K562 (cell line): ENCODE results near the gene PAN2. TPM values are rescaled to one million over a fixed set of nuclear protein-coding genes. Genes with fewer than 3 reads are reported as not detected.
A peak's percentile ranks its signal among the peaks of the same experiment; 100 is the strongest.

ENCODE experiments used
- ARNT ChIP-seq, 2 experiments: fragments of 450-650 bp; IDR thresholded peaks; 2 replicates each; pipeline ENCODE4 v1.6.1; 2016; ENCODE audit warnings: mild to moderate bottlenecking in 1 of 2
- BHLHE40 ChIP-seq: IDR thresholded peaks from 2 replicates; pipeline ENCODE4 v1.6.1; 2011; ENCODE audit warnings: low read length, improper control_type of control experiment
- DPF2 ChIP-seq: fragments of 450-650 bp; IDR thresholded peaks from 2 replicates; pipeline ENCODE4 v1.6.1; 2016
- ELF4 ChIP-seq: fragments of 450-650 bp; formaldehyde crosslinking; IDR thresholded peaks from 2 replicates; pipeline ENCODE4 v1.4.0; 2022; ENCODE audit warnings: missing genetic modification characterization
- ESRRA ChIP-seq: fragments of 450-650 bp; IDR thresholded peaks from 2 replicates; pipeline ENCODE4 v1.6.1; 2014; ENCODE audit warnings: low read depth, mild to moderate bottlenecking, moderate library complexity, borderline replicate concordance
- ILF3 ChIP-seq: fragments of 450-650 bp; IDR thresholded peaks from 2 replicates; pipeline ENCODE4 v1.6.1; 2018; ENCODE audit warnings: antibody characterized with exemption, mild to moderate bottlenecking, moderate library complexity, borderline replicate concordance
- LARP7 ChIP-seq: fragments of 450-650 bp; IDR thresholded peaks from 2 replicates; pipeline ENCODE4 v1.6.1; 2016
- MYBL2 ChIP-seq, 2 experiments: fragments of 450-650 bp in 1 of 2; sonication (generic) in 1 of 2; formaldehyde crosslinking in 1 of 2; IDR thresholded peaks; 2 replicates each; pipeline versions ENCODE4 v1.6.1 to v1.8.1; 2017 to 2022; ENCODE audit warnings: borderline replicate concordance in 1 of 2, inconsistent platforms in 1 of 2, low read depth in 1 of 2, mild to moderate bottlenecking in 1 of 2, missing genetic modification reagents in 1 of 2, moderate library complexity in 1 of 2
- ZEB2 ChIP-seq: fragments of 450-650 bp; IDR thresholded peaks from 2 replicates; pipeline ENCODE4 v1.6.1; 2016
- ZKSCAN3 ChIP-seq: fragments of 250-450 bp; sonication (Bioruptor Pico); IDR thresholded peaks from 2 replicates; pipeline ENCODE4 v1.4.0; 2020
- ZNF197 ChIP-seq: fragments of 200-800 bp; sonication (Bioruptor generic); IDR thresholded peaks from 2 replicates; pipeline ENCODE4 v1.6.1; 2016; ENCODE audit warnings: low read depth, missing genetic modification characterization, missing compliant biosample characterization
- ZNF239 ChIP-seq: fragments of 250-450 bp; sonication (Bioruptor Pico); IDR thresholded peaks from 2 replicates; pipeline ENCODE4 v1.4.0; 2020; ENCODE audit warnings: mild to moderate bottlenecking
- polyA plus RNA-seq, 8 experiments: library from polyadenylated mRNA; depleted of rRNA in 4 of 8; stranded (reverse) in 5 of 8; unstranded in 3 of 8; fragments of >200 nt; fragmentation: Nextera tagmentation in 2 of 8; fragmentation: Illumina TruSeq in 1 of 8; extraction: Ambion mirVana in 2 of 8; extraction: Trizol in 1 of 8; gene quantifications; 2 replicates each; pipeline versions ENCODE4 v1.2.1 to v1.2.3, GENCODE V29; 2011 to 2014; ENCODE audit warnings: inconsistent platforms in 1 of 8, missing spikeins in 1 of 8
- total RNA-seq, 7 experiments: library from RNA; depleted of rRNA in 6 of 7; stranded (reverse); fragments of >200 nt in 6 of 7; fragmentation: Illumina TruSeq in 2 of 7; extraction: Trizol in 2 of 7; gene quantifications; 2 replicates each; pipeline versions ENCODE4 v1.2.1 to v1.2.3, GENCODE V29; 2011 to 2021; ENCODE audit warnings: low replicate concordance in 1 of 7
- TF ChIP-seq, protein P1 (sequence below), 3 experiments: fragments of 200-800 bp in 1 of 3; fragments of 250-450 bp in 1 of 3; fragments of 450-650 bp in 1 of 3; sonication (Bioruptor Pico) in 1 of 3; sonication (Bioruptor generic) in 1 of 3; formaldehyde crosslinking in 1 of 3; IDR thresholded peaks; 2 replicates each; pipeline versions ENCODE4 v1.6.1 to v1.8.0; 2016 to 2022; ENCODE audit warnings: mild to moderate bottlenecking in 2 of 3, missing genetic modification characterization in 2 of 3, missing compliant biosample characterization in 1 of 3, moderate library complexity in 1 of 3
- TF ChIP-seq, protein P2 (sequence below): fragments of 250-450 bp; sonication (Bioruptor Pico); IDR thresholded peaks from 2 replicates; pipeline ENCODE4 v1.9.0; 2021; ENCODE audit warnings: mild to moderate bottlenecking, inconsistent platforms
- TF ChIP-seq, protein P3 (sequence below): IDR thresholded peaks from 2 replicates; pipeline ENCODE4 v1.6.1; 2011; ENCODE audit warnings: borderline replicate concordance, low read depth, mild to moderate bottlenecking, moderate library complexity, low read length; ENCODE audit not compliant: insufficient read depth, poor library complexity, severe bottlenecking
- TF ChIP-seq, protein P4 (sequence below): fragments of 450-650 bp; IDR thresholded peaks from 2 replicates; pipeline ENCODE4 v1.6.1; 2018; ENCODE audit not compliant: partially characterized antibody

The PAN2 gene
- total and polyA plus RNA-seq, 9 of the 15 experiments (the other 6 are each of a cell fraction or from before 2014, with no cell fraction given) = 15.0 to 66.1 (median 25.9) TPM

DNA sequence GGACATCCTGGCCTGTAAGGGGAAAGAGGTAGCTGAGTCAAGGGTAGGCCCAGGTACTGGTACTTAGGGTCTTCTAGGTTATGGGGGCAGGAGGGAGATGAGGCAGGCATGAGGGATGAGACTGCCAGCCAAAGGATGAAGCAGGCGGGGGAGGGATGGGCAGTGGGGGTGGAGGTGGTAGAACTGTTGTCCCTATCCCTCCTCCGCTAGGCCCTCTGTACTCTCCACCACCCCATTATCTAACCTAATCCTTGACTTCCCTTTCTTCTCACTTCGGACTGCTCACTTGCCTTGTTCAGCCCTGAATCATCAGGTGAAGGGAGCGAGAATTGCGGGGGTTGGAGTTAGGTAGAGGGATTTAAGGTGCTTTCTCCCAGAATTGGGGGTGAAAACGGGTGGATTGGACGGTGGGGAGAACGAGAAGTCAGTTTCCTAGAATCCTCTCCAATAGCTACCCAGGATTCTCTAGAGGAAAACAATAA is 562 bp downstream of the PAN2 start (continued):
- TF ChIP-seq, protein P1, sequence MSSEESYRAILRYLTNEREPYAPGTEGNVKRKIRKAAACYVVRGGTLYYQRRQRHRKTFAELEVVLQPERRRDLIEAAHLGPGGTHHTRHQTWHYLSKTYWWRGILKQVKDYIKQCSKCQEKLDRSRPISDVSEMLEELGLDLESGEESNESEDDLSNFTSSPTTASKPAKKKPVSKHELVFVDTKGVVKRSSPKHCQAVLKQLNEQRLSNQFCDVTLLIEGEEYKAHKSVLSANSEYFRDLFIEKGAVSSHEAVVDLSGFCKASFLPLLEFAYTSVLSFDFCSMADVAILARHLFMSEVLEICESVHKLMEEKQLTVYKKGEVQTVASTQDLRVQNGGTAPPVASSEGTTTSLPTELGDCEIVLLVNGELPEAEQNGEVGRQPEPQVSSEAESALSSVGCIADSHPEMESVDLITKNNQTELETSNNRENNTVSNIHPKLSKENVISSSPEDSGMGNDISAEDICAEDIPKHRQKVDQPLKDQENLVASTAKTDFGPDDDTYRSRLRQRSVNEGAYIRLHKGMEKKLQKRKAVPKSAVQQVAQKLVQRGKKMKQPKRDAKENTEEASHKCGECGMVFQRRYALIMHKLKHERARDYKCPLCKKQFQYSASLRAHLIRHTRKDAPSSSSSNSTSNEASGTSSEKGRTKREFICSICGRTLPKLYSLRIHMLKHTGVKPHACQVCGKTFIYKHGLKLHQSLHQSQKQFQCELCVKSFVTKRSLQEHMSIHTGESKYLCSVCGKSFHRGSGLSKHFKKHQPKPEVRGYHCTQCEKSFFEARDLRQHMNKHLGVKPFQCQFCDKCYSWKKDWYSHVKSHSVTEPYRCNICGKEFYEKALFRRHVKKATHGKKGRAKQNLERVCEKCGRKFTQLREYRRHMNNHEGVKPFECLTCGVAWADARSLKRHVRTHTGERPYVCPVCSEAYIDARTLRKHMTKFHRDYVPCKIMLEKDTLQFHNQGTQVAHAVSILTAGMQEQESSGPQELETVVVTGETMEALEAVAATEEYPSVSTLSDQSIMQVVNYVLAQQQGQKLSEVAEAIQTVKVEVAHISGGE (CRISPR knock-in tag; IDR thresholded peaks at IDR 0.05) = no peak
- TF ChIP-seq ZKSCAN3 (no peak), ILF3 (no peak), ZNF239 (no peak), DPF2 (peak; percentile 76), ESRRA (no peak), ZEB2 (peak; percentile 36; the same call in 1 of the 2 replicates), MYBL2 (IDR thresholded peaks at IDR 0.05; ENCODE audit: low read depth) (no peak), MYBL2 (CRISPR knock-in tag; IDR thresholded peaks at IDR 0.05; ENCODE audit: borderline replicate concordance) (no peak), ELF4 (0 out of 2 replicates have a peak, but pooled peaks have one; percentile 6), ZNF197 (CRISPR knock-in tag) (no peak), LARP7 (no peak), ARNT (IDR thresholded peaks at IDR 0.05) (no peak; a peak in 1 of 4 replicates), BHLHE40 (no peak)
- TF ChIP-seq, protein P2, sequence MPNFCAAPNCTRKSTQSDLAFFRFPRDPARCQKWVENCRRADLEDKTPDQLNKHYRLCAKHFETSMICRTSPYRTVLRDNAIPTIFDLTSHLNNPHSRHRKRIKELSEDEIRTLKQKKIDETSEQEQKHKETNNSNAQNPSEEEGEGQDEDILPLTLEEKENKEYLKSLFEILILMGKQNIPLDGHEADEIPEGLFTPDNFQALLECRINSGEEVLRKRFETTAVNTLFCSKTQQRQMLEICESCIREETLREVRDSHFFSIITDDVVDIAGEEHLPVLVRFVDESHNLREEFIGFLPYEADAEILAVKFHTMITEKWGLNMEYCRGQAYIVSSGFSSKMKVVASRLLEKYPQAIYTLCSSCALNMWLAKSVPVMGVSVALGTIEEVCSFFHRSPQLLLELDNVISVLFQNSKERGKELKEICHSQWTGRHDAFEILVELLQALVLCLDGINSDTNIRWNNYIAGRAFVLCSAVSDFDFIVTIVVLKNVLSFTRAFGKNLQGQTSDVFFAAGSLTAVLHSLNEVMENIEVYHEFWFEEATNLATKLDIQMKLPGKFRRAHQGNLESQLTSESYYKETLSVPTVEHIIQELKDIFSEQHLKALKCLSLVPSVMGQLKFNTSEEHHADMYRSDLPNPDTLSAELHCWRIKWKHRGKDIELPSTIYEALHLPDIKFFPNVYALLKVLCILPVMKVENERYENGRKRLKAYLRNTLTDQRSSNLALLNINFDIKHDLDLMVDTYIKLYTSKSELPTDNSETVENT (CRISPR knock-in tag) = 0 out of 2 replicates have a peak, but pooled peaks have one; percentile 15
- TF ChIP-seq, protein P3, sequence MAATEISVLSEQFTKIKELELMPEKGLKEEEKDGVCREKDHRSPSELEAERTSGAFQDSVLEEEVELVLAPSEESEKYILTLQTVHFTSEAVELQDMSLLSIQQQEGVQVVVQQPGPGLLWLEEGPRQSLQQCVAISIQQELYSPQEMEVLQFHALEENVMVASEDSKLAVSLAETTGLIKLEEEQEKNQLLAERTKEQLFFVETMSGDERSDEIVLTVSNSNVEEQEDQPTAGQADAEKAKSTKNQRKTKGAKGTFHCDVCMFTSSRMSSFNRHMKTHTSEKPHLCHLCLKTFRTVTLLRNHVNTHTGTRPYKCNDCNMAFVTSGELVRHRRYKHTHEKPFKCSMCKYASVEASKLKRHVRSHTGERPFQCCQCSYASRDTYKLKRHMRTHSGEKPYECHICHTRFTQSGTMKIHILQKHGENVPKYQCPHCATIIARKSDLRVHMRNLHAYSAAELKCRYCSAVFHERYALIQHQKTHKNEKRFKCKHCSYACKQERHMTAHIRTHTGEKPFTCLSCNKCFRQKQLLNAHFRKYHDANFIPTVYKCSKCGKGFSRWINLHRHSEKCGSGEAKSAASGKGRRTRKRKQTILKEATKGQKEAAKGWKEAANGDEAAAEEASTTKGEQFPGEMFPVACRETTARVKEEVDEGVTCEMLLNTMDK = no peak
- TF ChIP-seq, protein P4, sequence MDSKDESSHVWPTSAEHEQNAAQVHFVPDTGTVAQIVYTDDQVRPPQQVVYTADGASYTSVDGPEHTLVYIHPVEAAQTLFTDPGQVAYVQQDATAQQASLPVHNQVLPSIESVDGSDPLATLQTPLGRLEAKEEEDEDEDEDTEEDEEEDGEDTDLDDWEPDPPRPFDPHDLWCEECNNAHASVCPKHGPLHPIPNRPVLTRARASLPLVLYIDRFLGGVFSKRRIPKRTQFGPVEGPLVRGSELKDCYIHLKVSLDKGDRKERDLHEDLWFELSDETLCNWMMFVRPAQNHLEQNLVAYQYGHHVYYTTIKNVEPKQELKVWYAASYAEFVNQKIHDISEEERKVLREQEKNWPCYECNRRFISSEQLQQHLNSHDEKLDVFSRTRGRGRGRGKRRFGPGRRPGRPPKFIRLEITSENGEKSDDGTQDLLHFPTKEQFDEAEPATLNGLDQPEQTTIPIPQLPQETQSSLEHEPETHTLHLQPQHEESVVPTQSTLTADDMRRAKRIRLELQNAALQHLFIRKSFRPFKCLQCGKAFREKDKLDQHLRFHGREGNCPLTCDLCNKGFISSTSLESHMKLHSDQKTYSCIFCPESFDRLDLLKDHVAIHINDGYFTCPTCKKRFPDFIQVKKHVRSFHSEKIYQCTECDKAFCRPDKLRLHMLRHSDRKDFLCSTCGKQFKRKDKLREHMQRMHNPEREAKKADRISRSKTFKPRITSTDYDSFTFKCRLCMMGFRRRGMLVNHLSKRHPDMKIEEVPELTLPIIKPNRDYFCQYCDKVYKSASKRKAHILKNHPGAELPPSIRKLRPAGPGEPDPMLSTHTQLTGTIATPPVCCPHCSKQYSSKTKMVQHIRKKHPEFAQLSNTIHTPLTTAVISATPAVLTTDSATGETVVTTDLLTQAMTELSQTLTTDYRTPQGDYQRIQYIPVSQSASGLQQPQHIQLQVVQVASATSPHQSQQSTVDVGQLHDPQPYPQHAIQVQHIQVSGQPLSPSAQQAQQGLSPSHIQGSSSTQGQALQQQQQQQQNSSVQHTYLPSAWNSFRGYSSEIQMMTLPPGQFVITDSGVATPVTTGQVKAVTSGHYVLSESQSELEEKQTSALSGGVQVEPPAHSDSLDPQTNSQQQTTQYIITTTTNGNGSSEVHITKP = no peak
